ENCODE results near the gene COL1A2.

COL1A2 gene

GRCh38 chr7:94412762-94413322 is 18.1 kb downstream of the COL1A2 start:
- no peak for DNase-seq

GRCh38 chr7:94414481-94414880 is 19.8 kb downstream of the COL1A2 start:
- DNase-seq: no peak

DNA sequence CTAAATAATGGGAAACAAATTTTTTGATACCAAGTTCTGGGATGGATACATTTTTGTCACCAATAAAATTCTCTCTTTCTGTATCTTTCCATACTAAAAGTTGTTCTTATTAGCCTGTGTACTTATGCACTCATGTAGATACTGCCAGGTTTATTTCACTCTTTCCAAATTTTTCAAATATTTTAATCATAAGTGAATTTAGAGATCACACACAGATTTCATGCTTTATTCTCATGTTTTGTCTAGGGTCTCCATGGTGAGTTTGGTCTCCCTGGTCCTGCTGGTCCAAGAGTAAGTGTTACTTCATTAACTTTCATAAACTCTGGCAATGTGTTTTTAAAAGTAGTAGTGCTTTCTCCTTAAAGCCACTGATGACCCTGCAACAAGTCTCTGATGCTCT is 20.3 kb downstream of the COL1A2 start:
- no peak for DNase-seq

DNA sequence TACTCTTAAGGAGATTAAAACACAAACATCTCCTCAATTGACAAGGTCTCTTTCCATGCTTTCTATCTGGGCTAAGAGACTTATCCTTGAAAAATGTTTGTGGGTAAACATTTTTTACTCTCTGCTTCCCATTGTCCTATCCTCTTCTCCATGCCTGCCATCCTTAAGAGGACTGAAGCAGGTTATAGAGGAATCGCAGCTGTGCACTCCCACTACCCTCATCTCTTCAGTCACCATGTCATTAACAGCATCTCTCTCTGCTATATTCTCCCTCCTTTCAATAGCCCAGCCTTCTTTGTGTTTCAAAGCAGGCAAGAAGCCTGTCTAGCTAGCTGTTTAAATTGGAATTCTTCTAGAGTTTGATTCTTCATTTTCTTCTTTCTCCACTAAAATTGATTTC is 22.6 kb downstream of the COL1A2 start:
- DNase-seq: peak; percentile 18

DNA sequence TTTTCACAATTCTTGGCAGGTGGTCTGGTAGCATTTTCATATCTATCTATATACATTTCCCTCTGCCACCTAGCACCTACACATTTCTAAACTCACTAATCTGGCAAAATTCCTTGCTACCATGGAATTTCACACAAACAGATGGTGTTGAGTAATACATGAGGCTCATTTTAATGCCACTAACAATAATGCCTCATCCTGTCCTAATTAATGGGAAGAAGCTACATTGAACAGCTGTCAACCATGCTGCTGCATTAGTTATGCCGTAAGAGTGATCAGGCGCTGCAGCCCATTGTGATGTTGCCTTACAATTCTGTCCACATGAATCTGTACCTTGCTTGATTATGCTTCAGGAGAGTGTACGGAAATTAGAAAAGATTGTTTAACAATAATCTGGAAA is 23.2 kb downstream of the COL1A2 start:
- no peak for DNase-seq

- no peak for DNase-seq
These were observed 24.2 kb downstream of the COL1A2 start for GRCh38 chr7:94418851-94419250.

DNA sequence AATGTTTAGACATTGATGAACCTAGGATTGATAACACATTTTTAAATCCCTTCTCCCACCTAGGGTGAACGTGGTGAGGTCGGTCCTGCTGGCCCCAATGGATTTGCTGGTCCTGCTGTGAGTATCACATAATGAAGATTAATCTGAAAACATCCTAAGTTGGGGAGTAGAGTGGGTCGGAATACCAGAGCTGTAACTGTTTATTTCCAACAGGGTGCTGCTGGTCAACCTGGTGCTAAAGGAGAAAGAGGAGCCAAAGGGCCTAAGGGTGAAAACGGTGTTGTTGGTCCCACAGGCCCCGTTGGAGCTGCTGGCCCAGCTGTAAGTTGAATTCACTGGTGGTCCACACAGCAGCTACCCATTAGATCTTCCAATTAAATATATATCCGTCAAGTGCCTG is 25.6 kb downstream of the COL1A2 start:
- DNase-seq: no peak

GRCh38 chr7:94421681-94422080 is 27.0 kb downstream of the COL1A2 start:
- DNase-seq: no peak

DNA sequence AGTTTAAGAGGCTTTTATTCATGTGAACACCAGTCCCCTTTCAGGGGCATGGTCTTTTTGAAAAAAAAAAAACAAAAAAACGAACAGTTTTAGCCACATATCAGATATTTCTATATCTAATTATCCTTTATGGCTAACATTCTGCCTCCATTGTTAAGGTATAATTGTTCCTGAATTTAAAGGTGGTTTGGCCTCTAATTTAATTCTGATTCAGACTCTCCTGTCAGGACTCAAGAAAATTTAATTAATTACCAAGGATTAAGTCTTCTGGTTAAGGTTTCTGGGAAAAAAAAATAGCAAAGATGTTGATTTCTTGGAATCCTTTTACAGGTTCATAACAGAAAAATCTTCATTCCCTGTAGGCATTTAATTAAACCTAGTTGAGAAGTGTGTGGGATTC is 27.4 kb downstream of the COL1A2 start:
- DNase-seq: no peak

DNA sequence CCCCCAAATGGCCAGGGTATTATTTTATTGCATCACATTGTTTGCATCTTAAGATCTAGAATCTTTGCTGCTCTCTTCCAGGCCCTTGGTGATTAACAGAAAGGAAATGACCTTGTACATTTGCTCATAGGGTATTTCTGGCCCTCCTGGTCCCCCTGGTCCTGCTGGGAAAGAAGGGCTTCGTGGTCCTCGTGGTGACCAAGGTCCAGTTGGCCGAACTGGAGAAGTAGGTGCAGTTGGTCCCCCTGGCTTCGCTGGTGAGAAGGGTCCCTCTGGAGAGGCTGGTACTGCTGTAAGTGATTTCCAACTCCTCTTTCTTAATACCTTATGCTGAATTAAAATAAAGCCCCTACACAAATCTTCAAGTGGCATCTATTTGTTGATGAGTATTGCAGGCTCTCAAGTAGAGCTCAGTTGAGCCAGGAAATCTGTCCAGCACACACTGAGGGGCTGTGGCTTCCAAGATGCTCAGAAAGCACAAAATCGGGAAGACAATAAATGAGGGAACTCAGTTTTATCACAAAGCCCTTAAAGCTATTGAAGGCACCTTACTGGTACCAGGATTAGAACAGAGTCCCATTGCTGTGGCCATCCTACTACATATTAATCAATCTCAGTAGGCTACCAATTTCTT is 28.2 kb downstream of the COL1A2 start:
- no peak for DNase-seq

DNA sequence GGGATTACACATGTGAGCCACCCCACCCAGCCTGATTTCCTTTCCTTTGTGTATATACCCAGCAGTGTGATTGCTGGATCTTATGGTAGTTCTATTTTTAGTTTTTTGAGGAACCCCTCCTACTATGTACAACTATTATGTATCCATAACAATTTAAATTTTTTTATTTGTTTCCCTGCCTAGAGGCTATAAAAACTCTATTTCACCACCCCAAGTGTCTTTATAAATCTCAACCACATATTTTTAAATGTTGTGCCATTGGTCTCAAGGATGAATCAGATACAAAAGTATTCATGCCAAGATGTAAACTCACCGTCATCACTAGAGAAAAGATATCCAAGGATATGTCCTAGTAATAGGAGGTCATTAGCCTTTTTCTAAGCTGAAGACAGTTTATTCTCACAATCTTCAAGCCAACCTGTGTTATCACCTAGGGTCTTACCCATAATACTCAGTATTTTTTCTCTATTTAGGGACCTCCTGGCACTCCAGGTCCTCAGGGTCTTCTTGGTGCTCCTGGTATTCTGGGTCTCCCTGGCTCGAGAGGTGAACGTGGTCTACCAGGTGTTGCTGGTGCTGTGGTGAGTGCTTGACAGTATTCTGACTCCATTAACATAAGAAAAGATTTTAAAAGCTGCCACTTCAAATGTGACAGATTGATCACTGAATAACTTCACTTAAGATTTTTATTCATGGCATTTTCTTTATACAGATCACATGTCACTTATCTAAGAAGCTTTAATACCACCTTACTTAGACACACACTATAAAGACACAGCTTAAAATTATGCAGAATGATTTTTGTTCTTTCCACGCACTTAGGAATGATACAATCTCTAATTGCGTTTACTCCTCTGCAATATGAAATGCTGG is 29.4 kb downstream of the COL1A2 start:
- no peak for DNase-seq

- no peak for DNase-seq
These were observed 30.9 kb downstream of the COL1A2 start for GRCh38 chr7:94425546-94425945.

DNA sequence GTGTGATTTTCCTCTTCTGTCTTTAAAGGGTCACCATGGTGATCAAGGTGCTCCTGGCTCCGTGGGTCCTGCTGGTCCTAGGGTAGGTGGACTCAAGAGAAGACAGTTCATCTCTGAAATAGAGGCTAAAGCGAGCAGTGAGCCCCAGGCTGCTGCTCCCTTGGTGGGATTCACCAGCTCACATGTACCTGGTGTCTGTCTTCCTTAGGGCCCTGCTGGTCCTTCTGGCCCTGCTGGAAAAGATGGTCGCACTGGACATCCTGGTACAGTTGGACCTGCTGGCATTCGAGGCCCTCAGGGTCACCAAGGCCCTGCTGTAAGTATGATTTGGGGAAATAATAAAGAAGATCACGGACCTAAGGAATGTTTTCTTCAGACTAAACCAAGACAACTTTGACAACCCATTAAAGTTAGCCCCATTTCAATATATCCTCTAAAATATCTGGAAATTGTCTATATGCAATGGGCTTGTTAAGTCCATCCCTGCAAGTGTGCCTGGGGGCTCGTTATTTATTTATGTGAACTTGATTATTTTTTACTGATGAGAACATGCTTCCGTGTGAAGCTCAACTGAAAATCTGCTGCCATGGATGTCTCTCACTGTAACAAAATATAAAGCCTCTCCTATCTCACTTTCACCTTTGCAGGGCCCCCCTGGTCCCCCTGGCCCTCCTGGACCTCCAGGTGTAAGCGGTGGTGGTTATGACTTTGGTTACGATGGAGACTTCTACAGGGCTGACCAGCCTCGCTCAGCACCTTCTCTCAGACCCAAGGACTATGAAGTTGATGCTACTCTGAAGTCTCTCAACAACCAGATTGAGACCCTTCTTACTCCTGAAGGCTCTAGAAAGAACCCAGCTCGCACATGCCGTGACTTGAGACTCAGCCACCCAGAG is 32.5 kb downstream of the COL1A2 start:
- DNase-seq: no peak

- no peak for DNase-seq
These were observed 34.5 kb downstream of the COL1A2 start for GRCh38 chr7:94429153-94429552.

DNA sequence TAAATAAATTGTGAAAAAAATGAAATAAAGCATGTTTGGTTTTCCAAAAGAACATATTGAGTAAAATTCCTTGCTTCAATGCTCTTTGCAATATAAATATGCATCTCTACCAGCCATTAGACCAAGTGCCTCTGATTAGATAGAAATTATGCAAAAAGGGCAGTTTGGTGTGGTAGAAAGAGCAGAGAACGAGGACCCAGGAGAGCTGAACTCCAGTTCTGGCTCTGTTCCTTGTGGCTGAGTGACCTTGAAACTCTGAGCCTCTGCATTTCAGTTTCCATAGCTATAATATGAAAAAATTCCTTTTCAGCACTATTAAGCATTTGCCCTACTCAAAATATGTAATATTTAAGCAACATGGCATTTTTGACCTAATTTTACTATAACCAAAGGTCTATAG is 36.5 kb downstream of the COL1A2 start:
- DNase-seq: no peak

DNA sequence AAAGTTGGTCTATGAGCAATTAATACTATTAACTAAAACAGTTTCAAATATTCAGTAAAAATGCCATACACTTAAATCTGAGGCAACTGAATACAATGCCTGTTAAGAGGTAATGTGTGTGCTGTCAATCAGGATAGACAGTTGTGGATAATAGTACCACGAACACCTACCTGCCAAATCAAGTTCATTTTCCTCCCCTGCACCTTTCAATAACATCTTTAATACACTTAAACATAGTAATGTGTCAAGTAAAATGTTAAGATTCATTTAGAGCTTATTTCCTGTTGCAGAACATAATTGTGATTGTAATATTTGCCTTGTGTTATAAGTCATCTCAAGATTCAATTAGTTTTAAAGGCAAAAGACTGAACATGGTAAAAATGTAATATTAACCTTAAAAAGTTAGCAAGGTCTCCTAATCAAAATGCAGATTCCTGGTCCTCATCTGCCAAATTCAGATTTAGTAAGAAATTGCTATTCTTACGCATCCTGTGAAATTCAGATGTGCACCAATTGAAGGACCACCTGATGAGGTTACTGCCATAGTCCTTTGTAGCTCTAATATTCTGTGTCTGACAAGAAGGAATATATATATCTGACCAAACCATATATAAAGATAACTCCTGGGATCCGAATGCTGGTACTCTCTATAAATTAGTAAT is 37.1 kb downstream of the COL1A2 start:
- no peak for DNase-seq

- no peak for DNase-seq
These were observed 37.6 kb downstream of the COL1A2 start for GRCh38 chr7:94432281-94432670.

GRCh38 chr7:94432817-94433216 is 38.1 kb downstream of the COL1A2 start:
- DNase-seq: no peak

DNA sequence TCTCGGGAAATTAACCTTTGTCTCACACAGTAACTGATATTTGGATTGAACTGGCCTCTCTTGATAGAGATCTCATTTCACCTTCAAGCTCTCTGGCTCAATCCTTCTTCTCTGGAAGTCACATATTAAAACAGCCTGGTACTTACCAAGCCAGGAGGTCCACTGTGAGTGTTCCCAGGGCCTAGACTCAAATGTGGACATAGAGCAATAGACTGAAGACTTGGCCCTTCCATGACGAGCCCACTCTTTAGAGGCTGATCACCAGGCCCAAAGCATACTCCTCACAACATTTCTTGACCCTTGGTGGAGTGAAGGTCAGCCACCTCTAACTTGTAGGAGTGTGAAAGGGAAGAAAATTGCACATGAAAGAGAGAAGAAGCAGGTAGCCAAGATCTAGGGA is 38.5 kb downstream of the COL1A2 start:
- no peak for DNase-seq

GRCh38 chr7:94434042-94434441 is 39.3 kb downstream of the COL1A2 start:
- DNase-seq: no peak

DNA sequence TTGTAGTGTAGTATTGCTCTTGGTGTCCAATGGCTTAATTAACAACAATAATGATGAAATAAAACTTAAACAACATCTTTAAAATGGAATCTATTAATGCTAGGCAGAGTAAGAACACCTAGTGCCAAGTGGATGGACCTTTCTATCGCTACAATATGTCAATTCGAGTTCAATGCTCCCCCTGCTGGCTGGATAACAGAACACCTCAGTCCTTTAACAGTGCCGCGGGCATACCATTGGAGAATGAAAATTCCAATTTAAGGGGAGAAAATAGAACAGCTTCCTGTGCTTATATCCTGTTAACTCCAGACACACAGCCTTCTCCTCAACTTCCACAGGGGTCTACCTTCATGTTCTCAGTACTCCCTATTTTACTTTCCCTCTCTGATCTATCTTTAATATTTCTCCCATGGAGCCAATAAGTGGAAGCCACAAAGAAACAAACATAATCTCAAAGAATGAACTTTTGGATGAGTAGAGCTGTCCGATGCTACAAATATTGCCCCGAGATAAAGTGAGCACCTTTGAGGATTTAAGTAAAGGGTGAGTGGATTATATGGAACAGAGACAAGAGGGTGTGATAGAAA is 41.4 kb downstream of the COL1A2 start:
- DNase-seq: no peak

- no peak for DNase-seq
These were observed 42.0 kb downstream of the COL1A2 start for GRCh38 chr7:94436700-94437099.

All from DMS79 treated with DMSO at 0.1 percent for 48 hours (cell line).